Peyer's patch (tissue), 4 donors: Measurements from ENCODE around the gene THSD1.

ENCODE experiments used
- CTCF ChIP-seq, 6 experiments: fragments of 450-650 bp in 4 of 6; fragments of 200-600 bp in 2 of 6; sonication (generic) in 1 of 6; IDR thresholded peaks; one replicate each; pipeline ENCODE4 v1.5.1; 2017 to 2019; ENCODE audit warnings: antibody characterized with exemption in 6 of 6, mild to moderate bottlenecking in 3 of 6, moderate library complexity in 1 of 6
- POLR2A ChIP-seq, 2 donors: fragments of 450-650 bp; IDR thresholded peaks; one replicate each; pipeline ENCODE4 v1.5.1; 2017; ENCODE audit warnings: antibody characterized with exemption in 2 of 2, mild to moderate bottlenecking in 2 of 2, moderate library complexity in 2 of 2

GRCh38 chr13:52447354-52447753 lies 41.4 kb upstream of the THSD1 start:
- TF ChIP-seq CTCF (IDR thresholded peaks at IDR 0.05): no peak
- TF ChIP-seq POLR2A (IDR thresholded peaks at IDR 0.05): no peak
